Effector memory CD8-positive, alpha-beta T cell (primary cell): ENCODE results near the gene TMOD4.
"Not testable (repeated sequence)": the region's sequence is repeated elsewhere in the genome, so short reads cannot be mapped to it uniquely, and the experiment has no call there.

Experiments used
- ATAC-seq: fragments of 150-1000 bp; cut with Tn5 transposase; replicated peaks from 2 replicates; pipeline ENCODE4 v1.10.0; 2021; ENCODE audit warnings: mild to moderate bottlenecking, moderate library complexity
- DNase-seq, 3 experiments: peaks; one replicate each; pipeline ENCODE4 v3.0.0; 2021
- H3K27ac Mint-ChIP-seq, 2 donors: one replicate each; pipeline ENCODE4 v1.8.0; 2022; ENCODE audit warnings: mild to moderate bottlenecking in 2 of 2, mixed read lengths in 2 of 2, moderate library complexity in 2 of 2
- H3K27me3 Mint-ChIP-seq, 2 donors: one replicate each; pipeline ENCODE4 v1.8.0; 2022; ENCODE audit warnings: mixed read lengths in 2 of 2
- H3K36me3 Mint-ChIP-seq: one replicate; pipeline ENCODE4 v1.8.0; 2022; ENCODE audit warnings: mild to moderate bottlenecking, moderate library complexity, mixed read lengths; ENCODE audit not compliant: insufficient read depth
- H3K4me1 Mint-ChIP-seq, 2 donors: one replicate each; pipeline ENCODE4 v1.8.0; 2022; ENCODE audit warnings: low read depth in 2 of 2, mixed read lengths in 2 of 2
- H3K4me3 Mint-ChIP-seq, 2 donors: one replicate each; pipeline ENCODE4 v1.8.0; 2022; ENCODE audit warnings: mild to moderate bottlenecking in 2 of 2, mixed read lengths in 2 of 2, moderate library complexity in 2 of 2
- H3K9me3 Mint-ChIP-seq, 2 donors: one replicate each; pipeline ENCODE4 v1.8.0; 2022; ENCODE audit warnings: mixed read lengths in 2 of 2
- total RNA-seq, 9 experiments: gene quantifications; one replicate each; lab custom pipeline; 2026; lab: John Stamatoyannopoulos, UW

The TMOD4 gene
- 1.5 to 9.1 (median 3.5) reads per million in 9 experiments for total RNA-seq

GRCh38 chr1:151175863-151176262 lies at the start of gene TMOD4:
TSS of gene TMOD4 (minus strand) at chr1:151175981. CDS start at chr1:151174875, 1,106 bp downstream.
- peaks cover 53% of the 10 kb centered on the region for H3K36me3 Mint-ChIP-seq
- ATAC-seq (no peak), DNase-seq (no peak)
- H3K9me3 Mint-ChIP-seq = no peaks in the 10 kb centered on the region
- H3K4me1 Mint-ChIP-seq = peaks cover 1 to 10% of the 10 kb centered on the region in 2 donors
- peak within 1 kb of the TSS in 1 of 2 donors; percentile 59 for H3K27ac Mint-ChIP-seq
- H3K27me3 Mint-ChIP-seq = no peaks in the 10 kb centered on the region
- H3K4me3 Mint-ChIP-seq = no peak within 1 kb of the TSS

GRCh38 chr1:151222130-151222529 lies 46.3 kb upstream of the TMOD4 start:
- Mint-ChIP-seq H3K9me3 (no peaks in the 10 kb centered on the region), H3K4me3 (no peak overlapping the region), H3K27me3 (no peaks in the 10 kb centered on the region), H3K27ac (no peak overlapping the region), H3K4me1 (peaks cover 3 to 13% of the 10 kb centered on the region in 2 donors), H3K36me3 (peaks cover 29% of the 10 kb centered on the region)
- DNase-seq = no peak
- no peak for ATAC-seq

- Mint-ChIP-seq H3K36me3 (peaks cover 26% of the 10 kb centered on the region), H3K9me3 (no peaks in the 10 kb centered on the region), H3K4me3 (no peak overlapping the region), H3K27me3 (no peaks in the 10 kb centered on the region), H3K27ac (no peak overlapping the region), H3K4me1 (peaks cover 3 to 15% of the 10 kb centered on the region in 2 donors)
- no peak for DNase-seq
- ATAC-seq = no peak
Observed at GRCh38 chr1:151221616-151222015, 45.8 kb upstream of the TMOD4 start.

GRCh38 chr1:151213560-151213959 lies 37.8 kb upstream of the TMOD4 start:
- H3K9me3 Mint-ChIP-seq = no peaks in the 10 kb centered on the region
- peak overlapping the region in 1 of 2 donors; percentile 51 for H3K27ac Mint-ChIP-seq
- H3K4me1 Mint-ChIP-seq = peaks cover 12 to 30% of the 10 kb centered on the region in 2 donors
- peaks cover 46% of the 10 kb centered on the region for H3K36me3 Mint-ChIP-seq
- ATAC-seq (no peak), DNase-seq (no peak)
- H3K4me3 Mint-ChIP-seq = no peak overlapping the region
- H3K27me3 Mint-ChIP-seq = no peaks in the 10 kb centered on the region

GRCh38 chr1:151211972-151212705 lies 36.4 kb upstream of the TMOD4 start:
- Mint-ChIP-seq H3K9me3 (no peaks in the 10 kb centered on the region), H3K4me1 (peaks cover 12 to 21% of the 10 kb centered on the region in 2 donors)

GRCh38 chr1:151210830-151211229 lies 35.0 kb upstream of the TMOD4 start:
- ATAC-seq = no peak
- H3K27me3 Mint-ChIP-seq = no peaks in the 10 kb centered on the region
- peak overlapping the region in 1 of 2 donors; percentile 79 for H3K27ac Mint-ChIP-seq
- H3K9me3 Mint-ChIP-seq = no peaks in the 10 kb centered on the region
- H3K4me1 Mint-ChIP-seq = peaks cover 12 to 15% of the 10 kb centered on the region in 2 donors
- no peak overlapping the region for H3K4me3 Mint-ChIP-seq
- H3K36me3 Mint-ChIP-seq = peaks cover 55% of the 10 kb centered on the region
- no peak for DNase-seq

More at GRCh38 chr1:151211972-151212705, 36.4 kb upstream of the TMOD4 start:
- ATAC-seq = no peak
- Mint-ChIP-seq H3K36me3 (peaks cover 50% of the 10 kb centered on the region), H3K27ac (peak overlapping the region; percentile 79 to 87), H3K27me3 (no peaks in the 10 kb centered on the region), H3K4me3 (peak overlapping the region in 1 of 2 donors; percentile 14)
- DNase-seq = no peak

GRCh38 chr1:151205381-151205965 lies 29.7 kb upstream of the TMOD4 start:
- not testable (repeated sequence) for ATAC-seq, H3K27ac Mint-ChIP-seq, H3K4me3 Mint-ChIP-seq, H3K27me3 Mint-ChIP-seq, DNase-seq, H3K9me3 Mint-ChIP-seq
- Mint-ChIP-seq H3K36me3 (peaks cover 50% of the 10 kb centered on the region), H3K4me1 (peaks cover 5 to 12% of the 10 kb centered on the region in 2 donors)

GRCh38 chr1:151199873-151200581 lies 24.2 kb upstream of the TMOD4 start:
- Mint-ChIP-seq H3K27me3 (no peaks in the 10 kb centered on the region), H3K36me3 (peaks cover 41% of the 10 kb centered on the region), H3K9me3 (no peaks in the 10 kb centered on the region), H3K27ac (peak overlapping the region; percentile 97 to 99), H3K4me3 (peak overlapping the region; percentile 99 to 100), H3K4me1 (peaks cover 31 to 39% of the 10 kb centered on the region in 2 donors)
- ATAC-seq (no peak), DNase-seq (no peak)

GRCh38 chr1:151198254-151199127 lies 22.7 kb upstream of the TMOD4 start, which contains the start of gene PIP5K1A:
TSS of gene PIP5K1A (plus strand) at chr1:151198552. CDS start at chr1:151198997, 445 bp downstream.
- Mint-ChIP-seq H3K4me1 (peaks cover 29 to 30% of the 10 kb centered on the region in 2 donors), H3K4me3 (peak within 1 kb of the TSS; percentile 99 to 100)

GRCh38 chr1:151197863-151198253 lies 22.1 kb upstream of the TMOD4 start:
- Mint-ChIP-seq H3K36me3 (peaks cover 31% of the 10 kb centered on the region), H3K9me3 (no peaks in the 10 kb centered on the region), H3K27me3 (no peaks in the 10 kb centered on the region), H3K4me1 (peaks cover 29 to 30% of the 10 kb centered on the region in 2 donors), H3K27ac (peak overlapping the region; percentile 97 to 99), H3K4me3 (peak overlapping the region; percentile 99 to 100)
- DNase-seq (no peak), ATAC-seq (no peak)

More at GRCh38 chr1:151198254-151199127, 22.7 kb upstream of the TMOD4 start, which contains the start of gene PIP5K1A:
- peak; percentile 95 to 99 (median 97) for DNase-seq
- ATAC-seq = peak; percentile 98
- Mint-ChIP-seq H3K36me3 (peaks cover 38% of the 10 kb centered on the region), H3K27ac (peak within 1 kb of the TSS; percentile 97 to 99), H3K9me3 (no peaks in the 10 kb centered on the region), H3K27me3 (no peaks in the 10 kb centered on the region)

GRCh38 chr1:151196292-151196800 lies 20.6 kb upstream of the TMOD4 start:
- no peak overlapping the region for H3K27ac Mint-ChIP-seq
- ATAC-seq = no peak

GRCh38 chr1:151194894-151195594 lies 19.3 kb upstream of the TMOD4 start:
- Mint-ChIP-seq H3K4me1 (peaks cover 32 to 34% of the 10 kb centered on the region in 2 donors), H3K36me3 (peaks cover 21% of the 10 kb centered on the region)
- not testable (repeated sequence) for DNase-seq, H3K9me3 Mint-ChIP-seq, H3K4me3 Mint-ChIP-seq, H3K27ac Mint-ChIP-seq, H3K27me3 Mint-ChIP-seq, ATAC-seq

More at GRCh38 chr1:151196292-151196800, 20.6 kb upstream of the TMOD4 start:
- peak; percentile 21 to 48 (median 40) for DNase-seq
- Mint-ChIP-seq H3K4me3 (peak overlapping the region; percentile 27 to 56), H3K36me3 (peaks cover 22% of the 10 kb centered on the region), H3K4me1 (peaks cover 27 to 30% of the 10 kb centered on the region in 2 donors), H3K27me3 (no peaks in the 10 kb centered on the region), H3K9me3 (no peaks in the 10 kb centered on the region)
